ENCODE results near the gene DCAF4. TPM values are rescaled to one million over a fixed set of nuclear protein-coding genes. Genes with fewer than 3 reads are reported as not detected.

DCAF4 gene
- total and polyA plus RNA-seq, 5 donors from 2014 or later = 7.1 to 32.6 (median 10.6) TPM

DNA sequence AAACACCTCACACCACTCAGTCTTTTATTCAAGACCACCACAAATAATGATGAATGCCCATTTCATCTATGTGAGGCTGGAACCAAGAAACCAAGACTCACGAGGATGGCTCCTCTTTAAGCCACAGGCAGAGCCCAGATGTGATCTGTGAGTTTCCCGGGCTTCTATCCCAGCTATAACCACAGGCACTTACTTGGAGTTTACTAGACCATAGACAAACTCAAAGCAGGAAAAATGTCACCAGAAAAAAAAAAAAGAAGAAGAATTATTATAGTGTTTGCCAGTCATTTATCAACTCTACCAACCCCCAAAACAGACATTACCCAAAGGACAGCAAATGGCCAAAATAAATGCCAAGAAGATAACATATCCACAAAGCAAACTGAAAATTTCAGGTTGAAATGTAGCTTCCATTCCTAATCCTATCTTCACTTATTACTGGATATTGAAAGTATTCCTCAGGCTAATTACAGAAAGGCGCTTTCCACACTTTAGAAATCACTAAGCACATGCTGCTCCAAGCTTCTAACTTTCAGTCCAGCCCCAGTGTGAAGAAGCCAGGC, 56.0 kb downstream of the DCAF4 start:
- Mint-ChIP-seq H3K27me3 (no peaks in the 10 kb centered on the region), H3K36me3 (peaks cover 51% of the 10 kb centered on the region), H3K4me3 (no peak overlapping the region), H3K9me3 (peaks cover 0 to 2% (median 0%) of the 10 kb centered on the region in 7 donors), H3K4me1 (peaks cover 0 to 5% (median 0%) of the 10 kb centered on the region in 4 donors), H3K27ac (peak overlapping the region in 1 of 3 donors; percentile 52)
- Histone ChIP-seq H3K4me1 (ENCODE audit: control insufficient read depth, insufficient read depth, low read length, poor library complexity, severe bottlenecking) (no peaks in the 10 kb centered on the region), H3K36me3 (ENCODE audit: control insufficient read depth, insufficient read depth, low read length) (peaks cover 42% of the 10 kb centered on the region), H3K27ac (ENCODE audit: insufficient read depth, low read length, poor library complexity, severe bottlenecking) (no peak overlapping the region), H3K4me3 (ENCODE audit: low read depth, low read length) (no peak overlapping the region), H3K27me3 (ENCODE audit: control insufficient read depth, insufficient read depth, low read length) (no peaks in the 10 kb centered on the region), H3K9me3 (ENCODE audit: control insufficient read depth in 2 of 2, low read length in 2 of 2) (no peaks in the 10 kb centered on the region)
- no peak for ATAC-seq (ENCODE audit: low read depth in 2 of 2)
- DNase-seq = no peak

DNA sequence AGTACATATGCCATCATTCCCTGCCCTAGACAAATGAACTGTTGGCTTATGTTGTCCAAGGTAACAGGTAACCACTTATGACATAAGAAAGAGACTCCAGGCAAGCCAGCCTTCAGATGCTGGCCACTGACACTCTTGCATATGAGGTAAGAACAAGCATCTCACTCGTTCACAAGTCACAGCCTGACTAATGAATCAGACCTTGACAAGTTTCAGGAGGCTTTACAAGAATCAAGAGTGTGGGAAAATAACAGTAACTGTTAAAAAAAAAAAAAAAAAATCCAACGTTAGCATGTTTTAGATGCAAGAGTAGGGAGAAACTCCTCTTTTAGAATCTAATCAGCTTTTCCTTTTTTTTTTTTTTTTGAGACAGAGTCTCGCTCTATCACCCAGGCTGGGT, 60.0 kb downstream of the DCAF4 start:
- Histone ChIP-seq H3K9me3 (ENCODE audit: control insufficient read depth in 2 of 2, low read length in 2 of 2) (no peaks in the 10 kb centered on the region), H3K27ac (ENCODE audit: insufficient read depth, low read length, poor library complexity, severe bottlenecking) (no peak overlapping the region), H3K4me1 (ENCODE audit: control insufficient read depth, insufficient read depth, low read length, poor library complexity, severe bottlenecking) (no peaks in the 10 kb centered on the region), H3K36me3 (ENCODE audit: control insufficient read depth, insufficient read depth, low read length) (peaks cover 23% of the 10 kb centered on the region), H3K4me3 (ENCODE audit: low read depth, low read length) (no peak overlapping the region), H3K27me3 (ENCODE audit: control insufficient read depth, insufficient read depth, low read length) (no peaks in the 10 kb centered on the region)
- Mint-ChIP-seq H3K9me3 (no peaks in the 10 kb centered on the region), H3K4me1 (peaks cover 0 to 8% (median 3%) of the 10 kb centered on the region in 4 donors), H3K27me3 (no peaks in the 10 kb centered on the region), H3K36me3 (peaks cover 41% of the 10 kb centered on the region), H3K4me3 (no peak overlapping the region), H3K27ac (no peak overlapping the region)
- DNase-seq (no peak), ATAC-seq (ENCODE audit: low read depth in 2 of 2) (no peak)

DNA sequence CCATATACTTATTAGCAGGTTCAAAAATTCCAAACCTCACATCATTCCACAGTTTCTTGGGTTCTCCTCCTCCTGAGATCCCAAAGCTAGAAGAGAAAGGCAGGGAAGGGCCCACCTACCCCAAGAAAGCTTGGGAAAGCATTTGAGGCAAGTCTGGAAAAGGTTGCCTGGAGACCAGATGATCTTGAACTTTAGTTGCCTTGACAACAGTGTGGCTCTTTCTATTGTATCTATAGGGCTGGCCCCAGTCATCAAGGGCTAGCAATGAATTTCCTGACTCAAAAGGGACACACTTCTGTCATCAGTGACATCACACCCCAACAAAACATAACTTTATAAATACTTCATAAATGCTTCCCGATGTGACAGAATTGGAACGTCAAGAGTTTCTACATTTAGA, 60.6 kb downstream of the DCAF4 start:
- Mint-ChIP-seq H3K36me3 (peaks cover 40% of the 10 kb centered on the region), H3K27ac (peak overlapping the region in 1 of 3 donors; percentile 43), H3K9me3 (no peaks in the 10 kb centered on the region), H3K4me3 (no peak overlapping the region), H3K4me1 (peaks cover 0 to 8% (median 2%) of the 10 kb centered on the region in 4 donors), H3K27me3 (no peaks in the 10 kb centered on the region)
- DNase-seq = no peak
- Histone ChIP-seq H3K4me1 (ENCODE audit: control insufficient read depth, insufficient read depth, low read length, poor library complexity, severe bottlenecking) (no peaks in the 10 kb centered on the region), H3K4me3 (ENCODE audit: low read depth, low read length) (no peak overlapping the region), H3K27ac (ENCODE audit: insufficient read depth, low read length, poor library complexity, severe bottlenecking) (no peak overlapping the region), H3K9me3 (ENCODE audit: control insufficient read depth in 2 of 2, low read length in 2 of 2) (no peaks in the 10 kb centered on the region), H3K27me3 (ENCODE audit: control insufficient read depth, insufficient read depth, low read length) (no peaks in the 10 kb centered on the region), H3K36me3 (ENCODE audit: control insufficient read depth, insufficient read depth, low read length) (peaks cover 17% of the 10 kb centered on the region)
- ATAC-seq (ENCODE audit: low read depth in 2 of 2) = no peak

DNA sequence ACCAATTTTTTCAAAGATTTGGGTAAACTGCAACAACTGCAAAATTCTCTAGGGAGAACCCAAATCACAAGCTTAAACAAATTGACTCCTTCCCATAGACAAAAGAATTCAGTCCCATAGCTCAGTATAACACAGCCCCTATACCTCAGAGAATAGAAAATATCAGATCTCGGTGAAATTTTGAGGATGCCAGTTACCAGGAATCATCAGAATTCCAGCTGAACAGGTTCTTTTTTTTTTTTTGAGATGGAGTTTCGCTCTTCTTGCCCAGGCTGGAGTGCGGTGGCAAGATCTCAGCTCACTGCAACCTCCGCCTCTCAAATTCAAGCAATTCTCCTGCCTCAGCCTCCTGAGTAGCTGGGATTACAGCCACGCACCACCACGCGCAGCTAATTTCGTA, 63.9 kb downstream of the DCAF4 start:
- Mint-ChIP-seq H3K4me3 (no peak overlapping the region), H3K27me3 (no peaks in the 10 kb centered on the region), H3K9me3 (no peaks in the 10 kb centered on the region), H3K27ac (no peak overlapping the region), H3K36me3 (peaks cover 22% of the 10 kb centered on the region), H3K4me1 (peaks cover 0 to 8% (median 0%) of the 10 kb centered on the region in 4 donors)
- no peaks in the 10 kb centered on the region for H3K9me3 ChIP-seq (ENCODE audit: control insufficient read depth in 2 of 2, low read length in 2 of 2)
- H3K27me3 ChIP-seq (ENCODE audit: control insufficient read depth, insufficient read depth, low read length) = no peaks in the 10 kb centered on the region
- H3K27ac ChIP-seq (ENCODE audit: insufficient read depth, low read length, poor library complexity, severe bottlenecking) = no peak overlapping the region
- DNase-seq (no peak), ATAC-seq (ENCODE audit: low read depth in 2 of 2) (no peak)
- H3K36me3 ChIP-seq (ENCODE audit: control insufficient read depth, insufficient read depth, low read length) = peaks cover 24% of the 10 kb centered on the region
- no peaks in the 10 kb centered on the region for H3K4me1 ChIP-seq (ENCODE audit: control insufficient read depth, insufficient read depth, low read length, poor library complexity, severe bottlenecking)
- no peak overlapping the region for H3K4me3 ChIP-seq (ENCODE audit: low read depth, low read length)

DNA sequence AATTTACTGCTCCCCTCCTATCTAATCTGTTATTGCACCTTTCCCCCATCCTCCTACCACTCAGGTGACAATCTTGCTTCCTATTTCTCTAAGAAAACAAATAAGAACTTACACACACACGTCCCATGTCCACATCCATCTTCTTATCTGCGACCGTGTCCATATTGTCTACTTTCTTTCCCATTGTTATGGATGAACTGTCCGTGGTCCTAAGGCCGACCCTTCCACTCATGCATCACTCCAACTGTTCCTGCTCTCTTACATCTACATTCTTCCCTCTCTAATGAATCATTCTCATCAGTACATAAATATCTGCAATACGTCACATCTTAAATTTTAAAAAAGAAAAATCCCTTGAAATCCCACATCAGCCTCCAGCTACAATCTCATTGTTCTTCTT, 70.7 kb downstream of the DCAF4 start:
- H3K36me3 Mint-ChIP-seq = peaks cover 38% of the 10 kb centered on the region
- Histone ChIP-seq H3K4me3 (ENCODE audit: low read depth, low read length) (no peak overlapping the region), H3K4me1 (ENCODE audit: control insufficient read depth, insufficient read depth, low read length, poor library complexity, severe bottlenecking) (no peaks in the 10 kb centered on the region), H3K27me3 (ENCODE audit: control insufficient read depth, insufficient read depth, low read length) (no peaks in the 10 kb centered on the region), H3K9me3 (ENCODE audit: control insufficient read depth in 2 of 2, low read length in 2 of 2) (no peaks in the 10 kb centered on the region), H3K36me3 (ENCODE audit: control insufficient read depth, insufficient read depth, low read length) (peaks cover 50% of the 10 kb centered on the region), H3K27ac (ENCODE audit: insufficient read depth, low read length, poor library complexity, severe bottlenecking) (no peak overlapping the region)
- DNase-seq (no peak), ATAC-seq (ENCODE audit: low read depth in 2 of 2) (no peak)
- H3K27me3 Mint-ChIP-seq = no peaks in the 10 kb centered on the region
- peaks cover 0 to 2% (median 0%) of the 10 kb centered on the region in 7 donors for H3K9me3 Mint-ChIP-seq
- H3K4me1 Mint-ChIP-seq = peaks cover 4 to 16% (median 5%) of the 10 kb centered on the region in 4 donors
- peak overlapping the region in 1 of 3 donors; percentile 45 for H3K27ac Mint-ChIP-seq
- no peak overlapping the region for H3K4me3 Mint-ChIP-seq

DNA sequence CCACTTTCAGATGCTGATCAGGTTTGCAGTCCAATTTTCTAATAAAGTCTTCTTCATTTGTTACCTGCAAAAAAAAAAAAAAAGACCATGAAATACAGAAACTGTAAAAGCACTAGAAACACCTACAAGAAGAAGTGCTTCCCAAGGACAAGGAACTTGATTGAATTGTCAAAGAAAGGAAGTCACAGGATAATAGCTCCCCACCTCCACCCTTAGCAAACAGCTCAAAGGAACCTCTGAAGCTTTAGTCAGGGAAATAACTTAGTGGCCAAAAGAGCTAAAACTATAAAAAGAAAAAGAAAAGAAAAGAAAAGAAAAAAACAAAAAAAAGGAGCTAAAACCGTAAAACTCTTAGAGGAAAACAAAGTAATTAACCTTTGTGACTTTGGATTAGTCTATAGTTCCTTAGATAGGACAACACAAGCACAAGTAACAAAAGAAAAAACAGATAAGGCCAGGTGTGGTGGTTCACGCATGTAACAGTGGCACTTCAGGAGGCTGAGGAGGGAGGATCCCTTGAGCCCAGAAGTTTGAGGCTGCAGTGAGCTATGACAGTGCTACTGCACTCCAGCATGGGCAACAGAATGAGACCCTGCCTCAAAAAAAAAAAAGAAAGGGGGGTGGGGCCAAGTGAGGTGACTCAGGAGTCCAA, 72.1 kb downstream of the DCAF4 start:
- no peaks in the 10 kb centered on the region for H3K4me1 ChIP-seq (ENCODE audit: control insufficient read depth, insufficient read depth, low read length, poor library complexity, severe bottlenecking)
- H3K9me3 ChIP-seq (ENCODE audit: control insufficient read depth in 2 of 2, low read length in 2 of 2) = no peaks in the 10 kb centered on the region
- ATAC-seq (ENCODE audit: low read depth in 2 of 2) (no peak), DNase-seq (no peak)
- H3K4me3 Mint-ChIP-seq = no peak overlapping the region
- no peak overlapping the region for H3K27ac ChIP-seq (ENCODE audit: insufficient read depth, low read length, poor library complexity, severe bottlenecking)
- no peaks in the 10 kb centered on the region for H3K27me3 ChIP-seq (ENCODE audit: control insufficient read depth, insufficient read depth, low read length)
- peaks cover 48% of the 10 kb centered on the region for H3K36me3 ChIP-seq (ENCODE audit: control insufficient read depth, insufficient read depth, low read length)
- H3K36me3 Mint-ChIP-seq = peaks cover 32% of the 10 kb centered on the region
- H3K4me1 Mint-ChIP-seq = peaks cover 4 to 16% (median 8%) of the 10 kb centered on the region in 4 donors
- H3K27ac Mint-ChIP-seq = no peak overlapping the region
- H3K4me3 ChIP-seq (ENCODE audit: low read depth, low read length) = no peak overlapping the region
- H3K27me3 Mint-ChIP-seq = no peaks in the 10 kb centered on the region
- H3K9me3 Mint-ChIP-seq = peaks cover 0 to 2% (median 0%) of the 10 kb centered on the region in 7 donors

DNA sequence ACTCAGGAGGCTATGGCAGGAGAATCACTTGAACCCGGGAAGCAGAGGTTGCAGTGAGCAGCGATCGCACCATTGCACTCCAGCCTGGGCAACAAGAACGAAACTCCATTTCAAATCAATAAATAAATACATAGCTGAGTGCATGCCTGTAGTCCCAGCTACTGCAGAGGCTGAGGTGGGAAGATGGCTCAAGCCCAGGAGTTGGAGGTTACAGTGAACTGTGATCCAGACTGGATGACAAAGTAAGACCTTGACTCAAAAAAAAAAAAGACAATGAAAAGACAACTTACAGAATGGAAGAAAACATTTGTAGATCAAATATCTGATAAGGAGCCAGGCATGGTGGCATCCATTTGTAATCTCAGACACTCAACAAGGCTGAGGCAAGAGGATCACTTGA, 73.1 kb downstream of the DCAF4 start:
- Mint-ChIP-seq H3K36me3 (peaks cover 39% of the 10 kb centered on the region), H3K4me3 (no peak overlapping the region)
- no peak for DNase-seq

DNA sequence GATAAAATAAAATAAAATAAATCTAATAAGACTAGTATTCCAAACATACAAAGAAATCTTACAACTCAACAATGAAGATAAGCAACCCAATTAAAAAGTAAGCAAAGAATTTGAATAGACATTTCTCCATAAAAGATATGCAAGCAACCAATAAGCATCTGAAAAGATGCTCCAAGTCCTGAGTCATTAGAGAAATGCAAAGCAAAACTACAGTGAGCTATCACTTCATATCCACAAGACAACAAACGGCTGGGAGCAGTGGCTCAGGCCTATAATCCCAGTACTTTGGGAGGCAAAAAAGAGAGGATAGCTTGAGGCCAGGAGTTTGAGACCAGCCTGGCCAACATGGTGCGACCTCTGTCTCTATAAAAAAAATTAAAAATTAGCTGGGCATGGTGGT, 73.8 kb downstream of the DCAF4 start:
- Histone ChIP-seq H3K4me1 (ENCODE audit: control insufficient read depth, insufficient read depth, low read length, poor library complexity, severe bottlenecking) (no peaks in the 10 kb centered on the region), H3K9me3 (ENCODE audit: control insufficient read depth in 2 of 2, low read length in 2 of 2) (no peaks in the 10 kb centered on the region), H3K27ac (ENCODE audit: insufficient read depth, low read length, poor library complexity, severe bottlenecking) (no peak overlapping the region), H3K27me3 (ENCODE audit: control insufficient read depth, insufficient read depth, low read length) (no peaks in the 10 kb centered on the region), H3K4me3 (ENCODE audit: low read depth, low read length) (no peak overlapping the region), H3K36me3 (ENCODE audit: control insufficient read depth, insufficient read depth, low read length) (peaks cover 47% of the 10 kb centered on the region)
- DNase-seq = no peak
- Mint-ChIP-seq H3K36me3 (peaks cover 39% of the 10 kb centered on the region), H3K4me3 (no peak overlapping the region), H3K27me3 (no peaks in the 10 kb centered on the region), H3K4me1 (peaks cover 4 to 16% (median 8%) of the 10 kb centered on the region in 4 donors), H3K9me3 (peaks cover 0 to 2% (median 0%) of the 10 kb centered on the region in 7 donors), H3K27ac (peak overlapping the region in 1 of 3 donors; percentile 51)
- ATAC-seq (ENCODE audit: low read depth in 2 of 2) = no peak

More for the DNA sequence above, 73.1 kb downstream of the DCAF4 start:
- Mint-ChIP-seq H3K27me3 (no peaks in the 10 kb centered on the region), H3K27ac (no peak overlapping the region), H3K4me1 (peaks cover 4 to 16% (median 8%) of the 10 kb centered on the region in 4 donors), H3K9me3 (peaks cover 0 to 2% (median 0%) of the 10 kb centered on the region in 7 donors)
- H3K27me3 ChIP-seq (ENCODE audit: control insufficient read depth, insufficient read depth, low read length) = no peaks in the 10 kb centered on the region
- no peaks in the 10 kb centered on the region for H3K4me1 ChIP-seq (ENCODE audit: control insufficient read depth, insufficient read depth, low read length, poor library complexity, severe bottlenecking)
- ATAC-seq (ENCODE audit: low read depth in 2 of 2) = no peak
- H3K36me3 ChIP-seq (ENCODE audit: control insufficient read depth, insufficient read depth, low read length) = peaks cover 51% of the 10 kb centered on the region
- H3K9me3 ChIP-seq (ENCODE audit: control insufficient read depth in 2 of 2, low read length in 2 of 2) = no peaks in the 10 kb centered on the region
- no peak overlapping the region for H3K27ac ChIP-seq (ENCODE audit: insufficient read depth, low read length, poor library complexity, severe bottlenecking)
- no peak overlapping the region for H3K4me3 ChIP-seq (ENCODE audit: low read depth, low read length)

All from CD4-positive, CD25-positive, alpha-beta regulatory T cell (primary cell).